PC-3 (cell line): ENCODE results near the gene QPRT.

Source experiments
- EZH2 ChIP-seq: fragments of 300-600 bp; sonication (generic); IDR thresholded peaks from one replicate; pipeline ENCODE4 v1.6.1; 2017; ENCODE audit warnings: antibody characterized with exemption, mild to moderate bottlenecking, low read length; ENCODE audit not compliant: unreplicated experiment
- TF ChIP-seq, protein P1 (sequence below): fragments of 300-600 bp; sonication (generic); conservative IDR thresholded peaks from 2 replicates; pipeline ENCODE4 v1.5.1; 2017; ENCODE audit warnings: antibody characterized with exemption, low read depth, mild to moderate bottlenecking, low read length

DNA sequence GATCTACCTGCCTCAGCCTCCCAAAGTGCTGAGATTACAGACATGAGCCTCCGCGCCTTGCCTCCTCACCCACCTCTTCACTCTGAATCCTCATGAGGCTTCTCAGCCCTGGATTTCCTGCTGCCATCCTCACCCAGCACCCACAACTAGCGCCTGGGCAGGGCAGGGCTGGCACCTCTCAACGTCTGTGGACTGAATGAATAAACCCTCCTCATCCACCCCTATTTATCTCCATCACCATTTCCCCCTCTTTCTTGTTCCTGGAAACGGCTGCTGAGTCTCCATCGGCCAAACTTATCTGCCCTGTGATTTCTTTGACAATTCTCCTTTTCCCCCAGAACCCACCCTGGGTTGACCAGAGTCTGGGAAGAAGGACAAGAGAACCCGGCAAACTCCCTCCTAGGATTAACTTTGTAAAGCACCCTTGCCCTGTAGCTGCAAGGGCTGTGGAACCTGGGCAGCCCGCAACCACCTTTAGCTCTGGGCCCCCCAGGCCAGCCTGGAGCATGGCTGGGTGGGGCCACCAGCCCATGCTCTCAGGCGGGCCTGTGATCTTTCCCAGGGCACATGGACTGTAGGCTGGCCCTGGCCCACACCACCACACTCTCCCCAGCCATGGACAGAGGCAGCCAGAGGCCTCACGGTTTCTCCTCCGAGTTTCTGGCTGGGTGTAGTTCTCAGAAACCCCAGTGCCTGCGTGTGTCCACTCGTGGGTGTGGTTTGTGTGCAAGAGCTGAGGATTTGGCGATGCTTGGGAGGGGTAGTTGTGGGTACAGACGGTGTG lies 13.5 kb upstream of the QPRT start:
- TF ChIP-seq, protein P1, sequence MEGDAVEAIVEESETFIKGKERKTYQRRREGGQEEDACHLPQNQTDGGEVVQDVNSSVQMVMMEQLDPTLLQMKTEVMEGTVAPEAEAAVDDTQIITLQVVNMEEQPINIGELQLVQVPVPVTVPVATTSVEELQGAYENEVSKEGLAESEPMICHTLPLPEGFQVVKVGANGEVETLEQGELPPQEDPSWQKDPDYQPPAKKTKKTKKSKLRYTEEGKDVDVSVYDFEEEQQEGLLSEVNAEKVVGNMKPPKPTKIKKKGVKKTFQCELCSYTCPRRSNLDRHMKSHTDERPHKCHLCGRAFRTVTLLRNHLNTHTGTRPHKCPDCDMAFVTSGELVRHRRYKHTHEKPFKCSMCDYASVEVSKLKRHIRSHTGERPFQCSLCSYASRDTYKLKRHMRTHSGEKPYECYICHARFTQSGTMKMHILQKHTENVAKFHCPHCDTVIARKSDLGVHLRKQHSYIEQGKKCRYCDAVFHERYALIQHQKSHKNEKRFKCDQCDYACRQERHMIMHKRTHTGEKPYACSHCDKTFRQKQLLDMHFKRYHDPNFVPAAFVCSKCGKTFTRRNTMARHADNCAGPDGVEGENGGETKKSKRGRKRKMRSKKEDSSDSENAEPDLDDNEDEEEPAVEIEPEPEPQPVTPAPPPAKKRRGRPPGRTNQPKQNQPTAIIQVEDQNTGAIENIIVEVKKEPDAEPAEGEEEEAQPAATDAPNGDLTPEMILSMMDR, result no peak
- no peak for TF ChIP-seq EZH2
